HG02840 (cell line): ENCODE measurements around the gene RERE.
"Not testable (repeated sequence)": the region's sequence is repeated elsewhere in the genome, so short reads cannot be mapped to it uniquely, and the experiment has no call there.

Source experiments
- ATAC-seq: cut with Tn5 transposase; IDR thresholded peaks from one replicate; pipeline ENCODE4 v1.9.1; 2021; ENCODE audit warnings: mild to moderate bottlenecking, moderate library complexity, moderate number of reproducible peaks; ENCODE audit not compliant: unreplicated experiment, low FRiP score

The RERE gene

DNA sequence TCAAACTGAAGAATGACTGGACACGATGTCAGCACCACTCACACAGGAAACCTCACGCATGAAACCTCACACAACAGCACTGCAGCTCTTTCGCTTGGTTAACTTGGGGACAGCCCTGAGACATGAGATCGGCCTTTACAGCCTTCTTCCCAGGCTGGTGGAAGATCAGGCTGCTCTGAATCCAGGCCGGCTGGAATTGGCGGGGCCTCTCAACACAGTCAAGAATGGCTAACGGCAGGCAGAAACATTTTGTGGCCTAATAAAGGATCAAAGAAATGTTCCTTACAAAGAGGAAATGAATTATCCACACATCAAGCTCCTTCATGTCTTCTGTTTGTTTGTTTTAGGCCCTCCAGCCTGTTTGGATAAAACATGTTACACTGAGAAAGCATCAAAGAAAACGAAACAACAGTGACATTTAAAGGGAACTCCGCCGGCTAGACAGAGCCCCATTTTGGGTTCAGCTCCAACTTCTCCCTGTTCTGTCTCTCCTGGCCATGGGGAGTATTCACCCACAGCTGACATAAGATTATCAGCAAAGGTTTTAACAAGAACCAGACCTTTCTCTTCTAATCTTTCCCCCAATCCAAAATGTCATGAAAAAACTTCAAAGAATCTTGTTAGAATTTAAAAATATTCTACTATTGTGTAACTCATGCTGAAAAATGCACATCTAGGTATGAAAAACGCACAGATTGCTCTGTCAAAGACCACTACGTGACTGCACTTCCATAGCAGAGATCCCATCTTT, 368.4 kb downstream of the RERE start:
- no peak for ATAC-seq

DNA sequence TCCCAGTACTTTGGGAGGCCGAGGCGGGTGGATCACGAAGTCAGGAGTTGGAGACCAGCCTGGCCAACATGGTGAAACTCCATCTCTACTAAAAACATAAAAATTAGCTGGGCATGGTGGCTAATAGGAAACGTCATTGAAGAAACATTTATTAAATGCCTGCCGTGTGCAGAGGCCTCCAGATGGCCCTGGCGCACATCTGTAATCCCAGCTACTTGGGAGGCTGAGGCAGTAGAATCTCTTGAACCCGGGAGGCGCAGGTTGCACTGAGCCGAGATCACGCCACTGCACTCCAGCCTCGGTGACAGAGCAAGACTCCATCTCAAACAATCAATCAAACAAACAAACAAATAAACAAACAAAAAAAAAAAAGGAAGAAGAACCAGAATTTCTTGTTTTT, 368.9 kb downstream of the RERE start:
- ATAC-seq, result not testable (repeated sequence)

DNA sequence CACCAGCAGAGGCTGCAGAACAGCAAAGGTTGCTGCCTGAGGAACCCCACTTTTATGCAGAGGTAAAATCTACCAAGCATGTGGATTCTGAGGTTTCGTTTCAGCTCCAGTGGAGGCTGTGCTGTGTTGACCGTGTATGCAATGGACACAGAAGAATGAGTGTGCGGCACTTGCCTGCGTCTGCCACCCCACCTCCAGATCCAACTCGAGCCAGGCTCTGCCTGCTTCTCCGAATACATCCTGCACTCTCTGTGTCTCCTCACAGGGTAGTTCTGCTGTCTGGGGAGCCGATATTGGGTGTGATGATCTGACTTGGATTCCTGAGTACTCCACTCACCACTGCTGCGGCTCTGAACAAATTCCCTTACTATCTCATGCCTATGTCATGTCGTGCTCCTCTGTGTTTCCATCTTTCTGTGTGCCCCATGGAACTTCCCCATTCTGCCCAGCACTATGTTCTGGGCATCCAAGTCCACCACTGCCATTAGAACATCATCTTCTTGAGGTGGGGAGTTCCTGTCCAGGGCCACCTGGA, 369.8 kb downstream of the RERE start:
- ATAC-seq, result no peak

DNA sequence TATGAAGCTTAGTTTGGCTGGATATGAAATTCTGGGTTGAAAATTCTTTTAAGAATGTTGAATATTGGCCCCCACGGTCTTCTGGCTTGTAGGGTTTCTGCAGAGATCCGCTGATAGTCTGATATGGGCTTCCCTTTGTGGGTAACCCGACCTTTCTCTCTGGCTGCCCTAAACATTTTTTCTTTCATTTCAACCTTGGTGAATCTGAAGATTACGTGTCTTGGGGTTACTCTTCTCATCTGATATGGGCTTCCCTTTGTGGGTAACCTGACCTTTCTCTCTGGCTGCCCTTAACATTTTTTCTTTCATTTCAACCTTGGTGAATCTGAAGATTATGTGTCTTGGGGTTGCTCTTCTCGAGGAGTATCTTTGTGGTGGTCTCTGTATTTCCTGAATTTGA, 371.3 kb downstream of the RERE start:
- not testable (repeated sequence) for ATAC-seq

DNA sequence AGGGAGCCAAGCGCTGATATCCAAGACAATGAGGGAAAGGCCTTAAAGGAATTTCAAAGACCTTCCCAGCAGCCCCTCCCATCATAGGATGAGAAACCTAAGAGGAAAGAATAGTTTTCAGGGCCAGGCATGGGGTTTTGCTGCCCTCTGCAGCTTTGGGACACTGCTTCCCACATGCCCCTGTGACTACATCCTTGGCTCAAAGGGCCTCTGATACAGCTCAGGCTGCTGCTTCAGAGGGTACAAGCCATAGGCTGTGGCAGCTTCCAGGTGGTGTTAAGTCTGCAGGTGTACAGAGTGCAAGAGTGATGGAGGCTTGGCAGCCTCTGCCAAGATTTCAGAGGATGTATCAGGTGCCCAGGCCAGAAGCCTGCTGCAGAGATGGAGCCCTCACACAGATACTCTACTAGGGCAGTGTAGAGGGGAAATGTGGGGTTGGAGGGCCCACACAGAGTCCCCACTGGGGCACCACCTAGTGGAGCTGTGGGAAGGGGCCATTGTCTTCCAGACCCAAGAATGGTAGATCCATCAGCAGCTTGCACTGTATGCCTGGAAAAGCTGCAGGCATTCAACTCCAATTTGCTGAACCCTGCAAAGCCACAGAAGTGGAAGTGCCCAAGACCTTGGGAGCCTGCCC, 373.8 kb downstream of the RERE start:
- no peak for ATAC-seq

DNA sequence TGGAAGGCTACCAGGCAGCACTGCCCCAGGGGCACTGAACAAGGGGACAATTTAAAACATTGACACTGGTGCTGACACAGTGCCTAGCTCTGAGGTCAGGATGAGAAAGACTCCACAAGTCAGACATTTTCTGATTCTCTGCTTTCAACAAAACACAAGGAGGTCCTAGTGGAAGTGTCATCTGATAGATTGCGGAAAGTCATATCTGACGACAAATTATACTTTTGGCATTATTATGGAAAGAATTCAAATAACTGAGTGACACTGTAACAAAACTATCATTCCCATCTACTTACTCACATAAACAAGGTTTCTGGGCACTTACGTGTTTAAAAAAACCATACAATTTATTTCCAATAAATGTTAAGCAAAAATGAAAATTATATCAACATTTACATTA, 376.0 kb downstream of the RERE start:
- no peak for ATAC-seq

DNA sequence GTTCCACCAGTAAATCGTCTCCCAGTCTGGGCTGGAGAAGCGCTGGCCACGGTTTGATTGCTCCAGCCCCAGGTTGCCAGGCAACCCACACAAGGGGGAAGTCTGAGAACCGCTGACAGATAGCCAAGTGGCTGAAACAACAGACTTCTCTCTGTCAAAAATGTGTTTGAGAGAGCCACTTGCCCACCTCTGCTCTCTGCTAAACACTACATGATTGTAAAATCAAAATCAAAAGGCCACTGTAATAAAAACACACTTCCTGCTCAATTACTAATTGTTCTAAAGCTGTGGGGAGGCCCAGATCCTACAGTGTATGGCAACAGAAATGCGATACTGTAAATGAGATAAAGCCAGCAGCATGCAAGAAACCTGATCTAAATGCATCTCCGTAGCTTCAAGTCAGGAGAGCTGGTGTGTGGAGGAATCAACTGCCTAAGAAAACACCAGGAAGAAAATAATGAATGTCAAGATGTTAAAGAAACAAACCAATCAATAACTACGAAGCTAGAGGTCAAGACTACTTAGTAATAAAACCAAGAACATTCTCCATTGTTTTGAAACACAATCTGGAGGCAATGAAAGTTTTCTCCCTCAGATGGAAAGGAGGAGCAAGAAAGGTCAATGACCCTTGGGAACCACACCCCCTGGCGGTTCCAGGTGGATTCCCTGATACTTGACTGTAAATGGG, 378.3 kb downstream of the RERE start:
- no peak for ATAC-seq

DNA sequence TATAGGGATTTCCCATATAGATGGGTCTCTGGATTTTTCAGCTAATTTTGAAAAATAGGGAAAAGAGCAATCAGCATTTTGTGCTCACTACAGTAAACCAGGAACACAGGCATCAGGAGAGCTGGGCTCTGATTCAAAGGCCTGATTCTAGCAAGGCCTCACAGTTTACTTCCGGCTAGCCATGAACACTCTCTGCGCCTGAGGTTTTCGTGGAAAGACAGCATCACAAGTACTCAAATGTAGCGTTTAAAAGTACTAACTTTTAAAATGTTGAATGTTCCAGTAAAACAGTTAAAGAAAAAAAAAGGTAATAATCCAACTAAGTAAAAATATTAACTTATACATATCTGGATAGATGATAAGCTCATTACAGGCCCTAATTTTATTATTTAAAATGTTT, 379.0 kb downstream of the RERE start:
- ATAC-seq, result no peak

DNA sequence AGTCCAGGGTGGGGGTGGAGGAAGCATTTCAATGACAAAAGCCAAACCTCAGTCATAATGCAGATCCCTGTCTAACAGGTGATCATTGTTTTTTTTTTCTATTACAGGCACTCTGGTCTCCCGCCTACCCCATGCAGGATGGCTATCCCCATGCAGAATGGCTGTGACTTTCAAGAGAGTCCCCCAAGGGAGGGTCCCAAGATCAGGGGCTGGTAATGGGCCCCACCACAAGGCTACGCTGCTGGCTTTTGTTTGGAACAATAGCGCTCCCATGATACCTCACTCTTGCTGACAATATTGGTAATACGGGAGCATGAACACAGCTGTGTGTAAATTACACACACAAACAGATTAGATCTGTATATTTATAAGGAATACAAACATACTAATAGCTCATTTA, 380.1 kb downstream of the RERE start:
- no peak for ATAC-seq

DNA sequence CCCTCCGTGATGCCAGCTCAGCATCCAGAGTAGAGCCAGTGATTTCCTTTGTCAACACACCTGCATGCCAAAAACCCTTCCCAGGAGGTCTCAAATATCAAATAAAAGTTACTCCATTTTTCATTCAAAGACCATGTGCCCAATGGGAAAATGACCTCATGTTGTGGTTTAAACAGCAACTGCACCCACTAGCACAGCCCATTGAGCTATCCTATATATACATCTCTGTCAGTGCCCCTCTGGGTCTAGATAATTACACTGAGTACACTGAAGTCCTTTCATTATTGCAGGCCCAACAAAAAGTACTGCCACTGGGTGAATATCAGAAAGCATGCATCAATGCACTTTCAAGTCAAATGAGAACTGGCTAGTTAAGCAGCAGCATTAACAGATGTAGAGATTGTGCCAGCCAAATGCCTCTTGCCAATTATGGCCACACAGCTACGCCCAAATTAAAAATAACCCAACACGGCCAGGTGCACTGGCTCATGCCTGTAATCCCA, 381.8 kb downstream of the RERE start:
- no peak for ATAC-seq

DNA sequence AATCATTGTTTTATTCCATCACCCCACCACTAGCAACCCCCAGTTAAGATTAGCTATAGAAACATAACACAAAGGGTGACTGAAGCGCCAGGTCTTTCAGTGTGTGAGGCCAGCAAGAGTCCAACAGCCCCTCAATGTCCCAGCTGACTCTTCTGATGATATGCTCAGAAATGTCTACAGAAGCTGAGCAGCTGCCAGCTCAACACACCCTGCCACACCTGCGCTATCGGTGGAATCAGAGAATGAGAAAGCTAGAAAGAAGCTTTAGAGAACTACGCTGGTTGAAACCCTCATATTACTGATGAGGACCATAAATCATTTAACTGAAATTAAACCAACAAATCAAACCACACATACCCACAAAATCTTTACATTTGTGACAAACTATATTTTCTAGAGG, 383.3 kb downstream of the RERE start:
- no peak for ATAC-seq

DNA sequence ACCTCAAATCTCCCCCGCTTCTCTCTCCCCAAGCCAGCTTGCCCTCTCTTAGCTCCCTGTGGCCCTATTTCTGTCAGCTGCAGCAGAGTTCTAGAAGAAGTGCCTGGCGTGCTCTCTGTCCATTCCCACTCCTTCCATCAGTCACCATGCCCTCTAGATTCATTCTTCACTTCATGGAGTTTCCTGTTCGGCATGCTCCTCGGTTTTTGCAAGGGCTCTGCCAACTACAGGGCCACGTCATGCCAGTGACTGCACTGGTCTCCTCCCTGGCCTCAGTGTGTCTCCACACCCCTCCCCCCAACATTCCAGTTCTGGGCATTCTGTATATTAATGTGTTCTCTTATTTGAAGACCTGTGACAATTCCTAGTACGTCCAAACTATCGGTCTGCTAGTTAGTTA, 385.7 kb downstream of the RERE start:
- ATAC-seq, result no peak

DNA sequence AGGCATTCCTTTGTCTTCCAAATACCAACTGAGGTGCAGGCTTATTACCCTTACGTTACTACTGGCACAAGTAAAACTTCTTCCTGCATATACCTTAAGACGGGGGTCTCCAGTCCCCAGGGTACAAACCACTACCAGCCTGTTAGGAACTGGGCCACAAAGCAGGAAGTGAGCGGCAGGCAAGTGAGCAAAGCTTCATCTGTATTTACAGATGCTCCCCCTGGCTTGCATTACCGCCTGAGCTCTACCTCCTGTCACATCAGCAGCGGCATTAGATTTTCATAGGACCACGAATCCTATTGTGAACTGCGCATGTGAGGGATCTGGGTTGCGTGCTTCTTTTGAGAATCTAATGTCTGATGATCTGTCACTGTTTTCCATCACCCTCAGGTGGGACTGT, 386.4 kb downstream of the RERE start:
- ATAC-seq, result no peak

DNA sequence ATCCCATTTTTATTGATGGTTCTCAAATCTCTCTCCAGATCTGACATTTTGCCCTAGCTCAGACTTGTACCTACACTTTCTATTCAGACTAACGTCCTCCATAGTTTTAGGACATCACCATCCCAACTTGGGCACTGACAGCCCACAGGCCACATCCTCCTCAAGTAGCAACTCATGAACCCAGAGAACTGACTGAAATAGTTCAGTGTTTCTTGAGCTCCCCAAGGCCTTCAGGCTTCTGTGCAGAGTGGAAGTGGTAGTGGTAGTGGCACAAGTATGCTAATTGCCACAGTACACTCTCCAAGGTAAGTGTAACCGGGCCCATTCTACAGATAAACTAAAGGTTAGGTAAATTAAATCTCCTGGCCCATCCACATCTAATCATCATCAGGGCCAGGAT, 387.0 kb downstream of the RERE start:
- no peak for ATAC-seq

DNA sequence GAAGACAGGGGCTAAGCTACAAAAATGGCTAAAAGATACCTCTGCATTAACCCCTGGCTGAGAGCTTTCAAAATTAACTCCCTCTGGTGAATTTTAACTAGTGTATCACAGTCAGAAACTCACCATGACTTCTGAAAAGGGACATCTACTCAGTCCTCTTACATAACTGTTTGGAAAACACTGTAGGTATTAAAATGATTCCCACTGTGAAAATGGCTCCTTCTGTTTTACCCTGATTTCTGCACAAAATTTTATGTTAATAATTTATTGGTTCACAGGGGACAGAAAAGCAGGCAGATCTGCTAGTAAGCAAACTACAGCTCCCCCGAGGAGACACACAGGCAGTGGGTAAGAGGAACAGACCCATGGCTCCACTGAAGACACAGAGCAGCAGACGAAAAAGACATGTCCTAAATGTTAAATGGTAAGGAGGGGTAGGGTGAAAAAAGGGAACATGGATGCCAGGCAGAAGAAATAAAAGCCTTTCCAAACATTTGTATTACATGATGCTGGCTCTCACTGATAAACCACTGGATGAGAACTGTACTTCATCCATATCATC, 387.8 kb downstream of the RERE start:
- ATAC-seq, result no peak

DNA sequence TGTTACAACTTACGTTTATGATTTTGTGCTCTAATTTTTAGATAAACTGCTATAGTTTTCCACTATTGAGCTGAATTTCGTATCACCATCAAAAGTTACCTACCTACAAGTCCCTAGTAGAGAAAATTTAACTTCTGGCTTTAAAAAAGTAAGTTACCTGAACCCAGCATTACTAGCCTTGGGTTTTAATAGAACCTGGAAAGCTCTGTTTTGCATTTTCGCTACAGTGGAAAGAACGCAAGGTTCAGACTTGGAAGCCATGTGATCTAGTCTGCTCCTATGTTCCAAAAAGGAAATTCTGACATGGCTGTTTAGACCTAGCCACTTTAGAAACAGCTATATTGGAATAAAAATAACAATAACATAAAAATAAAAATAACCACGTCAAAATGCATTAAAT, 389.0 kb downstream of the RERE start:
- no peak for ATAC-seq

DNA sequence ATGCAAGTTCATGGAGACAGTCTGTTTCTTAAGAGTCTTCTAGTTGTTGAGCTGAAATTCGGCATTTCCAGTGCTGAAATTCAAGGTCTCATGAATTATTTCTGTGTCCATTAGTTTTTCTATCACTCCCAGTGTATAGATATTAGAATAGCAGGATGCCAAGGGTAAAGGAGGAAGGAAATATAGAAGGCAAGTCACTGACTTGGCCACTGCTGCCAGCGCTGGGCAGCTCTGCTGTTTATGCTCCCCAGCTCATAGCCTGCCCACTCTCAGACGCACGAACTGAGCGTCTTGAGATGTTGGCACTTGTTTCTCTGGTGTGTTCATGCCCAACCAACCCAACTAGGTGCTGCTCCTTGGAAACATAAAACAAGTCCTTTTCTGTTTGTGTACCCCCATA, 389.5 kb downstream of the RERE start:
- no peak for ATAC-seq

DNA sequence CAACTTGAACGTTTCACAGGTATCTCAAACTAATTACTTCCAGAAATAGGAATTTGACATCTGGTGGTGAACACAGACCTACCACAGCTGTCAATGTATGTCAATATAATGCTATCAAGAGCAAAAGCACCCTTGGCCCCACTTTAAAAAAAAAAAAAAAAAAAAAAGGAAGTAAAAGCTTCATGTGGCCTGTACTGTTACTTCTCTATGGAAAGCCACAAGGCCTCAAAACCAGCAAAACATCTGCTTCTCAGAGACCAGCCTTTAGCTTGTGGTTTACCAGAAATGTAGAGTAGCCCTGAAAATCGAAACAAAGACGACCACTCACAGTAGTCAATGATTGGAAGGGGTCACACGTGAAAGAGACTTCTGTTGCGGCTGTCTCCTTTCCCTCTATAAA, 389.9 kb downstream of the RERE start:
- peak; percentile 50 for ATAC-seq

DNA sequence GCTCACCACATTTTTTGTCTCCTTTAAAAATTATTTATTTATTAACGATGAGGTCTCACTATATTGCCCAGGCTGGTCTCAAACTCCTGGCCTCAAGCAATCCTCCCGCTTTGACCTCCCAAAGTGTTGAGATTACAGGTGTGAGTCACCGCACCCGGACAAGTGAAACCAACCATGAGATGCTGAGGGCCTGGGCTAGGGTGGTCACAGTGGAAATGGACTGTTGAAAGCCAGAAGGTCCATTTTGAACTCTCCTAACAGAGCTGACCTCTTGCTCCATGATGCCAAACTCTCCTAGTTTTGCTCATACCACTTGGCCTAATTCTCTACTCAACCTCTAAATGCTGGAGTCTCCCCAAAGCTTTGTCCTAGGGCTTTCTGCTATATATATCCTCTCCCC, 390.4 kb downstream of the RERE start:
- ATAC-seq, result peak; percentile 4

DNA sequence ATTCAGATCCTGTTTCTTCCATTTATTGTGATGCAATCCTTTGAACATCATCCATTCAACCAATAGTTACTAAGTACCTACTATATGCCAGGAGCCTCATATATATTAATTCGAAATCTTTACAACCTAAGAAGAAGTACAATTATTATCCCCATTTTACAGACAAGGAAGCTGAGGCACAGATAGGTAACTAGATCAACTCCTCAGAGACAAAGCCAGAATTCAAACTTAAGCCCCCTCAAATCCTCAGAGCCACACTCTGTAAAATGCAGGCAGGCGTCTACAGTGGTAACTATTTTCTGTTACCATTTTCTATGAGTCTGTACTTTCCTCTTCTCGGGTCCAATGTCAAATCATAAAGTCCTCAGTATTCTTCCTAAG, 391.7 kb downstream of the RERE start:
- ATAC-seq, result no peak

DNA sequence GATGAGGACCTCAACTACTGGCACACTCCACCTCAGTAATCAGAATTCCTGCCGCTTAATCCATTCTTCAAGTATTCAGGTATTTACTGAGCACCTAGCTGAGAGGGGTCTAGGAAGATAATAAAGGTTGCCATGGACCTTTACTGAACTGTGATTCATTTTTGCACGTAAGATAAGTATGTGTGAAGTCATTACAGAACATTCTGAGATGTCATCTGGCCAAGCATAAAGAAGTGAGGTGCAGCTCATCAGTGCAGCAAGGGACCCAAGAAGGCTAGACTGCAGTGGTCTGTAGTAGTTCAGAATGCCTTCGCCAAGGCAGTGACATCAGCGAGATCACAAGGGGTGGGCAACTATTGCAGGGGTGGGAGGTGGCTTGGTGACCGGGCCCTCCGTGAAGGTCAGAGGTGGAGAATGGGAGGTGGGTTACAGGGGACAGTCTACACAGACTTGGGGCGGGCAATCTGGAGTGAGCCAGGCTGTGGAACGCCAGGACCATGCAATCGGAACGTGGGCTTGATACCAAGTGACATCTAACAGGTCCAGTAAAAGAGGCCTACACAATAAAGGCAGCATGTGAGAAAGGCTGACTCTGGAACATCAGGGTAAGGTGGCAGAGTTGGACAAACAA, 392.2 kb downstream of the RERE start:
- ATAC-seq, result no peak
